WERI-Rb-1 (cell line): ENCODE measurements around the gene PRKCB.

Source experiments
- DNase-seq: peaks from one replicate; pipeline ENCODE4 v3.0.0-alpha.2; 2020
- H3K27ac ChIP-seq: fragments of 250-450 bp; sonication (Bioruptor Pico); 2 replicates; pipeline ENCODE4 v1.5.1; 2020; ENCODE audit warnings: mild to moderate bottlenecking, moderate library complexity
- H3K27me3 ChIP-seq: fragments of 250-450 bp; sonication (Bioruptor Pico); 2 replicates; pipeline ENCODE4 v1.5.1; 2021; ENCODE audit warnings: mild to moderate bottlenecking, low read depth, moderate library complexity; ENCODE audit not compliant: insufficient read depth, severe bottlenecking
- H3K36me3 ChIP-seq: fragments of 250-450 bp; sonication (Bioruptor Pico); 2 replicates; pipeline ENCODE4 v1.5.1; 2020; ENCODE audit warnings: mild to moderate bottlenecking, moderate library complexity
- H3K4me3 ChIP-seq: 2 replicates; pipeline ENCODE4 v1.5.1; 2011; ENCODE audit warnings: low read depth, mild to moderate bottlenecking, control low read depth, low read length
- H3K9me3 ChIP-seq: fragments of 250-450 bp; sonication (Bioruptor Pico); 2 replicates; pipeline ENCODE4 v1.5.1; 2021; ENCODE audit warnings: mild to moderate bottlenecking, moderate library complexity; ENCODE audit not compliant: severe bottlenecking
- CTCF ChIP-seq: IDR thresholded peaks from 2 replicates; pipeline ENCODE4 v1.5.1; 2011; ENCODE audit warnings: low read depth, mild to moderate bottlenecking, control low read depth, inconsistent platforms, low read length

PRKCB gene

GRCh38 chr16:24198807-24199533 is 363.2 kb downstream of the PRKCB start:
- no peak overlapping the region for H3K27ac ChIP-seq
- TF ChIP-seq CTCF = no peak
- no peak overlapping the region for H3K4me3 ChIP-seq
- H3K36me3 ChIP-seq = no peaks in the 10 kb centered on the region
- H3K27me3 ChIP-seq = no peaks in the 10 kb centered on the region
- H3K9me3 ChIP-seq = no peaks in the 10 kb centered on the region
- DNase-seq = no peak

GRCh38 chr16:24203675-24204074 is 367.9 kb downstream of the PRKCB start:
- Histone ChIP-seq H3K9me3 (no peaks in the 10 kb centered on the region), H3K27me3 (no peaks in the 10 kb centered on the region), H3K27ac (peak overlapping the region; percentile 20), H3K4me3 (no peak overlapping the region), H3K36me3 (no peaks in the 10 kb centered on the region)
- TF ChIP-seq CTCF = no peak
- no peak for DNase-seq

GRCh38 chr16:24204150-24204665 is 368.4 kb downstream of the PRKCB start:
- H3K27me3 ChIP-seq = no peaks in the 10 kb centered on the region
- TF ChIP-seq CTCF = no peak
- H3K27ac ChIP-seq = peak overlapping the region; percentile 20
- DNase-seq = peak; percentile 62
- no peak overlapping the region for H3K4me3 ChIP-seq
- no peaks in the 10 kb centered on the region for H3K36me3 ChIP-seq
- no peaks in the 10 kb centered on the region for H3K9me3 ChIP-seq

GRCh38 chr16:24206926-24207325 is 371.1 kb downstream of the PRKCB start:
- H3K4me3 ChIP-seq = no peak overlapping the region
- H3K27ac ChIP-seq = no peak overlapping the region
- H3K36me3 ChIP-seq = no peaks in the 10 kb centered on the region
- no peaks in the 10 kb centered on the region for H3K9me3 ChIP-seq
- no peaks in the 10 kb centered on the region for H3K27me3 ChIP-seq
- DNase-seq = no peak
- no peak for TF ChIP-seq CTCF

- Histone ChIP-seq H3K27ac (no peak overlapping the region; the same call in 1 of the 2 replicates), H3K27me3 (no peaks in the 10 kb centered on the region), H3K9me3 (no peaks in the 10 kb centered on the region), H3K36me3 (no peaks in the 10 kb centered on the region), H3K4me3 (no peak overlapping the region)
- peak; percentile 95 for DNase-seq
- TF ChIP-seq CTCF = no peak
Observed at GRCh38 chr16:24208710-24209109, 372.9 kb downstream of the PRKCB start.

GRCh38 chr16:24214992-24215391 is 379.2 kb downstream of the PRKCB start:
- H3K36me3 ChIP-seq = no peaks in the 10 kb centered on the region
- DNase-seq = no peak
- H3K9me3 ChIP-seq = no peaks in the 10 kb centered on the region
- H3K27ac ChIP-seq = no peak overlapping the region
- no peak overlapping the region for H3K4me3 ChIP-seq
- no peak for TF ChIP-seq CTCF
- no peaks in the 10 kb centered on the region for H3K27me3 ChIP-seq
